Prostate gland (tissue), 2 donors: ENCODE measurements around the gene CHCHD1. TPM values are rescaled to one million over a fixed set of nuclear protein-coding genes. Genes with fewer than 3 reads are reported as not detected.

Experiments
- DNase-seq: peaks from one replicate; pipeline ENCODE4 v3.0.0-alpha.2; 2019; ENCODE audit warnings: low spot score
- H3K27ac ChIP-seq, 2 donors: fragments of 200-600 bp; sonication (generic); 2 replicates each; pipeline ENCODE4 v1.5.1; 2017 to 2019
- H3K27me3 ChIP-seq: fragments of 200-600 bp; sonication (generic); replicated peaks from 2 replicates; pipeline ENCODE4 v1.5.1; 2019; ENCODE audit not compliant: insufficient read depth
- H3K36me3 ChIP-seq, 2 donors: fragments of 200-600 bp; sonication (generic); 1 replicate in 1 of 2; 2 replicates in 1 of 2; pipeline versions ENCODE4 v1.5.1 to v1.8.1; 2017 to 2019
- H3K4me1 ChIP-seq: fragments of 200-600 bp; sonication (generic); replicated peaks from 2 replicates; pipeline ENCODE4 v1.5.1; 2019
- H3K4me3 ChIP-seq, 2 donors: fragments of 200-600 bp; sonication (generic); 2 replicates each; pipeline ENCODE4 v1.5.1; 2017 to 2019
- H3K9me3 ChIP-seq: fragments of 200-600 bp; sonication (generic); 2 replicates; pipeline ENCODE4 v1.5.1; 2017
- POLR2A ChIP-seq: fragments of 450-650 bp; IDR thresholded peaks from one replicate; pipeline ENCODE4 v1.6.1; 2016; ENCODE audit warnings: antibody characterized with exemption, mild to moderate bottlenecking
- POLR2AphosphoS5 ChIP-seq: sonication (generic); formaldehyde crosslinking; IDR thresholded peaks from one replicate; pipeline ENCODE4 v1.6.1; 2017; ENCODE audit warnings: antibody characterized with exemption
- WGBS: methylation state at CpG from one replicate; pipeline ENCODE4 v1.1.5; 2018; 5-methylcytosine and 5-hydroxymethylcytosine counted together
- intact Hi-C: fragments of 100-400 bp; cut with DNase I; formaldehyde crosslinking; loops from one replicate; pipeline ENCODE4 v1.14.2; 2022
- total RNA-seq, 2 donors: library from RNA; depleted of rRNA; stranded (reverse); fragments of >200 nt; gene quantifications; one replicate each; pipeline ENCODE4 v1.1.0, GENCODE V29; 2016
- TF ChIP-seq, protein P1 (sequence below), 4 experiments: fragments of 200-600 bp in 2 of 4; fragments of 450-650 bp in 2 of 4; sonication (generic) in 2 of 4; IDR thresholded peaks; 1 replicate in 3 of 4; 2 replicates in 1 of 4; pipeline ENCODE4 v1.5.1; 2016 to 2019; ENCODE audit warnings: antibody characterized with exemption in 4 of 4, mild to moderate bottlenecking in 2 of 4, moderate library complexity in 2 of 4

The CHCHD1 gene
- total RNA-seq, 2 donors from 2014 or later: 33.2 to 55.6 TPM

DNA sequence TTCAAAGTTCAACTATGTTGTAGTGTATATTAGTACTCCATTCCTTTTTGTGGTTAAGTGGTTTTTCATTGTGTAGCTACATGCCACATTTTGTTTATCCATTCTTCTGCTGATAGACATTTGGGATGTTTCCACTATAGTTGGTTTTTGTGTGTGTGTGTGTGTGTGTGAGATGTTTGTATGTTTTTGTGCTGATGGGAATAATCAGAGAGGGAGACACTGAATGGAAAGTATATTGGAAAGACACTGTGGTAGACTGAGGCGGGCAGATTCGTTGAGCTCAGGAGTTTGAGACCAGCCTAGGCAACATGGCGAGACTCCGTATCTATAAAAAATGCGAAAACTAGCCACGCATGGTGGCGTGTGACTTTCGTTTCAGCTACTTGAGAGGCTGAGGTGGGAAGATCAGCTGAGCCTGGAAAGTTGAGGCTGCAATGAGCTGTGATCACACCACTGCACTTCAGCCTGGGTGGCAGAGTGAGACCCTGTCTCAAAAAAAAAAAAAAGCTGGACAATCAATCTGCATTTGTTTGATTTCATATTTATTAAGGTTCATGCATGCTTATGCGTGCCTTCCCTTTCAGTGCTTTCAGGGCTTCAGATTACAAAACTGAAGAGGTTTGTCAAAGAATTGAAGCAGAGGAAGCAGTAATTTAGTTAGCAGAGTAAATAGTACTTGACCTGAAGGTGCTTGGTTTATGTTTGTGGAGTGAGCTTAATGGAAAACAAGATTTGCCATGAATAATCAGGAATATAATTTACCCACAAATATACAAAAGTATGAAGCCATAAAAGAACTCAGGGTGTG, 22.9 kb upstream of the CHCHD1 start:
- TF ChIP-seq POLR2AphosphoS5 (no peak), POLR2A (no peak)
- TF ChIP-seq, protein P1, sequence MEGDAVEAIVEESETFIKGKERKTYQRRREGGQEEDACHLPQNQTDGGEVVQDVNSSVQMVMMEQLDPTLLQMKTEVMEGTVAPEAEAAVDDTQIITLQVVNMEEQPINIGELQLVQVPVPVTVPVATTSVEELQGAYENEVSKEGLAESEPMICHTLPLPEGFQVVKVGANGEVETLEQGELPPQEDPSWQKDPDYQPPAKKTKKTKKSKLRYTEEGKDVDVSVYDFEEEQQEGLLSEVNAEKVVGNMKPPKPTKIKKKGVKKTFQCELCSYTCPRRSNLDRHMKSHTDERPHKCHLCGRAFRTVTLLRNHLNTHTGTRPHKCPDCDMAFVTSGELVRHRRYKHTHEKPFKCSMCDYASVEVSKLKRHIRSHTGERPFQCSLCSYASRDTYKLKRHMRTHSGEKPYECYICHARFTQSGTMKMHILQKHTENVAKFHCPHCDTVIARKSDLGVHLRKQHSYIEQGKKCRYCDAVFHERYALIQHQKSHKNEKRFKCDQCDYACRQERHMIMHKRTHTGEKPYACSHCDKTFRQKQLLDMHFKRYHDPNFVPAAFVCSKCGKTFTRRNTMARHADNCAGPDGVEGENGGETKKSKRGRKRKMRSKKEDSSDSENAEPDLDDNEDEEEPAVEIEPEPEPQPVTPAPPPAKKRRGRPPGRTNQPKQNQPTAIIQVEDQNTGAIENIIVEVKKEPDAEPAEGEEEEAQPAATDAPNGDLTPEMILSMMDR (IDR thresholded peaks at IDR 0.05): no peak
- DNase-seq: no peak
- H3K4me1 ChIP-seq: no peaks in the 10 kb centered on the region
- H3K36me3 ChIP-seq: peaks cover 14 to 15% of the 10 kb centered on the region in 2 donors
- 82% methylated on average over 9 of the region's 9 CpGs for WGBS
- H3K4me3 ChIP-seq: no peak overlapping the region
- H3K9me3 ChIP-seq: no peaks in the 10 kb centered on the region
- no peaks in the 10 kb centered on the region for H3K27me3 ChIP-seq
- intact Hi-C loops: no loop called here
- H3K27ac ChIP-seq: no peak overlapping the region

DNA sequence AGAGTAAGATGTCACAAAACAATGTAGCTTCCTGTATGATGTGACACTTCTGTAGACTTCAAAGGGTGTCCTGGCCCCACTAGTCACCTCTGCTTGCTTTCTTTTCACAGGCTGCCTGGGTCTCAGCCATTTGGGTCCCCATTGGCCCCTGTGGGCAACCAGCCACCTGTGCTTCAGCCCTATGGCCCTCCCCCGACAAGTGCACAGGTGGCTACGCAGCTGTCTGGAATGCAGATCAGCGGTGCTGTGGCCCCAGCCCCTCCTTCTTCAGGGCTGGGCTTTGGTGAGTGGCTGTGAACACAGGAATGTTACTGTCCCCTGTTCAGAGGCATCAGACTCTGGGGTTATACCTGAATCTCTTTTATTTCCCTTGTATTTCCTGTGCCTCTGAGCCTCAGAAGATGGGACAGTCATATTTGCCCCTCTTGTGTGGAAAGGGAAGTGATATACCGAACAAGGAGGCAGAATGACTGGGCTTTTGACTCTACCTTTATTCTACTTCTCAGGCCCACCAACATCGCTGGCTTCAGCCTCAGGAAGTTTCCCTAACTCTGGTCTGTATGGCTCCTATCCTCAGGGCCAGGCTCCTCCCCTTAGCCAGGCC, 22.2 kb upstream of the CHCHD1 start:
- no peaks in the 10 kb centered on the region for H3K9me3 ChIP-seq
- H3K4me1 ChIP-seq: no peaks in the 10 kb centered on the region
- TF ChIP-seq POLR2AphosphoS5 (no peak), POLR2A (no peak)
- TF ChIP-seq, protein P1 (IDR thresholded peaks at IDR 0.05): no peak
- no peak overlapping the region for H3K4me3 ChIP-seq
- peaks cover 14 to 18% of the 10 kb centered on the region in 2 donors for H3K36me3 ChIP-seq
- H3K27me3 ChIP-seq: no peaks in the 10 kb centered on the region
- H3K27ac ChIP-seq: no peak overlapping the region
- intact Hi-C loops: no loop called here
- WGBS: 76% methylated on average over 5 of the region's 5 CpGs
- DNase-seq: no peak

DNA sequence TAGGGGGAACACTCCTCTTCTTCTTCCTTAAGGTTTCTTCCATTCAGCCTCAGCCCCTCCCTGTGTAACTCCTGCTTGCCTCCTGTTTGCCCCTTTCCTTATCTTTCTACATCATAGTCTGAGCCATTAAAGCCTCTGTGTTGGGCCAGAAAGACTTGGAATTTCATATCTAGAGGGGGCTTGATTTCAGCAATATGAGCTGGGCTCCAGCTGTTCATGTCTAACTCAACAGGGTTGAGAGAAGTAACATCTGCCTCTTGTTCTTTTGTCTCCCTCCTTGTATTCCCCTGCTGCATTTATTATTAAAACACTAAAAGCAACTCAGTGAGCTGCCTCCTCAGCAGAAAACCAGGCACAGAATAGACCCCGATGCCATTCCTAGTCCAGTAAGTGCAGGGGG, 20.1 kb upstream of the CHCHD1 start:
- WGBS: 54% methylated on average over 1 of the region's 1 CpG
- intact Hi-C loops: no loop called here
- H3K4me3 ChIP-seq: no peak overlapping the region
- no peaks in the 10 kb centered on the region for H3K9me3 ChIP-seq
- no peaks in the 10 kb centered on the region for H3K27me3 ChIP-seq
- DNase-seq: no peak
- H3K36me3 ChIP-seq: peaks cover 26% of the 10 kb centered on the region in 2 donors
- H3K4me1 ChIP-seq: no peaks in the 10 kb centered on the region
- no peak for TF ChIP-seq POLR2AphosphoS5
- no peak overlapping the region for H3K27ac ChIP-seq

DNA sequence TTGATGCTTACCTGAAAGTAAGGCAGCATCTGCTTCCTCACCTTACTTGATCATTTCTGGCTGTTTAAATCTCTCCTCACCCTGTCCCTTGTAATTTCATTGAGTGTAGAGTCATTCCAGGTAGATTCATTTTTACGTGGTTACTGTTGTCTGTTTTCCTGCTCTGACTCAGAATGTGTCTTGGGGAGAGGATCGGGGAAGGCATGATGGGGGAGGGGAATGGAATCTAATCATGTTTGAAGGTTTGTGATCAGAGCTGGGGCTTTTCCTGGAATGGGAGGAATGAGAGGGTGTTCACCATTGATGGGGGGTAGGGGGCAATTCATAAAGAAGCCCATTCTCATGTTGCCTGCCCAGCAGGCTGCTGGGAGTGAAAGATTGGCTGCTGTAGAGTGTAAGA, 18.9 kb upstream of the CHCHD1 start:
- intact Hi-C loops: no loop called here
- Histone ChIP-seq H3K4me3 (no peak overlapping the region), H3K4me1 (no peaks in the 10 kb centered on the region), H3K36me3 (peaks cover 31 to 32% of the 10 kb centered on the region in 2 donors), H3K27ac (no peak overlapping the region), H3K9me3 (no peaks in the 10 kb centered on the region), H3K27me3 (no peaks in the 10 kb centered on the region)
- TF ChIP-seq POLR2AphosphoS5: no peak
- no peak for TF ChIP-seq POLR2A
- TF ChIP-seq, protein P1 (IDR thresholded peaks at IDR 0.05): no peak
- WGBS: 58% methylated on average over 2 of the region's 2 CpGs
- no peak for DNase-seq

DNA sequence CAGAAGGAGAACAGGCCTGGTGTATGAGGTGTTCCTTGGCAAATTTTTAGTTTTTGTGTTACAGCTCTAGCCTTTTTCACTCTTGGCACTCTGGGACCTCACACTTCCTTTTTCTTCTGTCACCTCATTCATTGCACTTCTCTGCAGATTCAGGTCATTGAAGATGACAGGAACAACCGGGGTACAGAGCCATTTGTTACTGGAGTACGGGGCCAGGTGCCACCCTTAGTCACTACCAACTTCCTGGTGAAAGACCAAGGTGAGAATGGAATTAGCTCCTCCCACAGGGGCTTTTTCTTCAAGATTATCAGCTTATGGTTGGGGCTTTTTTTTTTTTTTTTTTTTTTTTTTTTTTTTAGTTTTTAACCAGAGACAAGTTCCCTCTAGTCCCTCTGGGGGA, 18.5 kb upstream of the CHCHD1 start:
- 89% methylated on average over 2 of the region's 2 CpGs for WGBS
- H3K36me3 ChIP-seq: peaks cover 31 to 34% of the 10 kb centered on the region in 2 donors
- no peaks in the 10 kb centered on the region for H3K27me3 ChIP-seq
- no peak overlapping the region for H3K27ac ChIP-seq
- no peak for DNase-seq
- no peak overlapping the region for H3K4me3 ChIP-seq
- H3K9me3 ChIP-seq: no peaks in the 10 kb centered on the region
- no peaks in the 10 kb centered on the region for H3K4me1 ChIP-seq
- TF ChIP-seq, protein P1 (IDR thresholded peaks at IDR 0.05): no peak
- no peak for TF ChIP-seq POLR2A
- no peak for TF ChIP-seq POLR2AphosphoS5
- intact Hi-C loops: no loop called here
